Hindlimb muscle (tissue), 1 donor: Measurements from ENCODE around the gene EGFL8. TPM values are rescaled to one million over a fixed set of nuclear protein-coding genes. Genes with fewer than 3 reads are reported as not detected.
A peak's percentile ranks its signal among the peaks of the same experiment; 100 is the strongest.
"Not testable (repeated sequence)": the region's sequence is repeated elsewhere in the genome, so short reads cannot be mapped to it uniquely, and the experiment has no call there.

ENCODE experiments used
- DNase-seq: peaks from one replicate; pipeline ENCODE4 v3.0.0-alpha.2; 2013
- polyA plus RNA-seq: library from polyadenylated mRNA; unstranded; fragments of 120-200 nt; gene quantifications from one replicate; pipeline ENCODE4 v1.2.1, GENCODE V29; 2013; ENCODE audit not compliant: insufficient read length

Gene EGFL8
- polyA plus RNA-seq, 1 donor = 29.5 TPM

GRCh38 chr6:32185681-32186131, 21.3 kb downstream of the EGFL8 start:
- DNase-seq = peak; percentile 61

GRCh38 chr6:32186151-32186840, 21.9 kb downstream of the EGFL8 start:
- not testable (repeated sequence) for DNase-seq

- no peak for DNase-seq
Measured at GRCh38 chr6:32187009-32187709, 22.8 kb downstream of the EGFL8 start.

GRCh38 chr6:32187725-32188380, 23.5 kb downstream of the EGFL8 start:
- DNase-seq = not testable (repeated sequence)

GRCh38 chr6:32188381-32189068, 24.1 kb downstream of the EGFL8 start:
- no peak for DNase-seq

GRCh38 chr6:32189069-32189741, 24.8 kb downstream of the EGFL8 start:
- no peak for DNase-seq

- no peak for DNase-seq
Measured at GRCh38 chr6:32189742-32190053, 25.3 kb downstream of the EGFL8 start.

GRCh38 chr6:32190054-32190851, 25.9 kb downstream of the EGFL8 start, which contains the start of gene PBX2:
TSS of gene PBX2 (minus strand) at chr6:32190202. CDS start at chr6:32189915, 287 bp downstream.
- peak; percentile 94 for DNase-seq

- DNase-seq = no peak
Measured at GRCh38 chr6:32190911-32191677, 26.7 kb downstream of the EGFL8 start.

GRCh38 chr6:32191696-32192607, 27.6 kb downstream of the EGFL8 start:
- no peak for DNase-seq

- no peak for DNase-seq
Measured at GRCh38 chr6:32192608-32193039, 28.2 kb downstream of the EGFL8 start, which contains the start of gene GPSM3. TSS of gene GPSM3 (minus strand) at chr6:32192643. CDS start at chr6:32192513, 130 bp downstream.

- not testable (repeated sequence) for DNase-seq
Measured at GRCh38 chr6:32193096-32193495, 28.7 kb downstream of the EGFL8 start.

GRCh38 chr6:32194388-32194787, 30.0 kb downstream of the EGFL8 start:
- DNase-seq = no peak

- DNase-seq = no peak
Measured at GRCh38 chr6:32194825-32195651, 30.6 kb downstream of the EGFL8 start.

GRCh38 chr6:32195652-32195901, 31.2 kb downstream of the EGFL8 start:
- peak; percentile 100 for DNase-seq

GRCh38 chr6:32195902-32196681, 31.7 kb downstream of the EGFL8 start:
- peak; percentile 90 for DNase-seq

GRCh38 chr6:32196682-32197616, 32.6 kb downstream of the EGFL8 start:
- DNase-seq = peak; percentile 51
